HEK293 (cell line): ENCODE data around the gene SELENOP.

Experiments
- CTCF ChIA-PET: fragments of 350-600 bp; formaldehyde crosslinking; extraction: SDS; loops from one replicate; lab custom pipeline; 2021; ENCODE audit warnings: antibody characterized with exemption; lab: Yijun Ruan, JAX
- POLR2A ChIA-PET: fragments of 300-600 bp; formaldehyde crosslinking; extraction: SDS; loops from one replicate; lab custom pipeline; 2020; ENCODE audit warnings: antibody characterized with exemption, inconsistent platforms; lab: Yijun Ruan, JAX
- H3K27ac ChIP-seq: fragments of 200-500 bp; sonication (Bioruptor generic); 2 replicates; pipeline ENCODE4 v1.5.1; 2014; ENCODE audit warnings: low read depth, low read length, control low read depth, inconsistent platforms; ENCODE audit errors: extremely low read depth
- H3K36me3 ChIP-seq, 2 experiments: fragments of 200-500 bp in 1 of 2; sonication (Bioruptor generic) in 1 of 2; 1 replicate in 1 of 2; 2 replicates in 1 of 2; pipeline ENCODE4 v1.5.1; 2014 to 2017; ENCODE audit warnings: inconsistent platforms in 2 of 2, low read length in 2 of 2; ENCODE audit not compliant: control insufficient read depth in 2 of 2, insufficient read depth in 1 of 2
- H3K4me1 ChIP-seq: fragments of 200-500 bp; sonication (Bioruptor generic); 2 replicates; pipeline ENCODE4 v1.5.1; 2014; ENCODE audit warnings: mild to moderate bottlenecking, low read length, inconsistent platforms; ENCODE audit not compliant: control insufficient read depth, insufficient read depth
- H3K4me3 ChIP-seq: 2 replicates; pipeline ENCODE4 v1.5.1; 2011; ENCODE audit warnings: low read depth, mild to moderate bottlenecking, control low read depth, low read length, moderate library complexity
- H3K9me3 ChIP-seq: fragments of 200-500 bp; sonication (Bioruptor generic); 2 replicates; pipeline ENCODE4 v1.5.1; 2014; ENCODE audit warnings: low read depth, low read length, inconsistent platforms; ENCODE audit not compliant: control insufficient read depth, insufficient read depth
- FEZF1 ChIP-seq: fragments of 450-650 bp; formaldehyde crosslinking; IDR thresholded peaks from 2 replicates; pipeline ENCODE4 v1.5.1; 2016; ENCODE audit warnings: missing biosample characterization, missing genetic modification characterization
- HIC1 ChIP-seq: fragments of 450-650 bp; formaldehyde crosslinking; IDR thresholded peaks from 2 replicates; pipeline ENCODE4 v1.5.1; 2016; ENCODE audit warnings: missing biosample characterization, missing genetic modification characterization
- MEIS1 ChIP-seq: sonication (generic); formaldehyde crosslinking; IDR thresholded peaks from 2 replicates; pipeline ENCODE4 v1.8.1; 2022; ENCODE audit warnings: missing genetic modification reagents, mild to moderate bottlenecking, borderline replicate concordance
- OVOL3 ChIP-seq: fragments of 450-650 bp; formaldehyde crosslinking; IDR thresholded peaks from 2 replicates; pipeline ENCODE4 v1.5.1; 2016; ENCODE audit warnings: missing biosample characterization, missing genetic modification characterization
- PATZ1 ChIP-seq: fragments of 450-650 bp; formaldehyde crosslinking; IDR thresholded peaks from 2 replicates; pipeline ENCODE4 v1.5.1; 2016; ENCODE audit warnings: missing biosample characterization, missing genetic modification characterization
- WT1 ChIP-seq: fragments of 450-650 bp; formaldehyde crosslinking; IDR thresholded peaks from 2 replicates; pipeline ENCODE4 v1.5.1; 2016; ENCODE audit warnings: missing biosample characterization, missing genetic modification characterization
- ZNF138 ChIP-seq: fragments of 450-650 bp; formaldehyde crosslinking; IDR thresholded peaks from 2 replicates; pipeline ENCODE4 v1.5.1; 2016; ENCODE audit warnings: missing biosample characterization, missing genetic modification characterization, borderline replicate concordance
- ZNF211 ChIP-seq: fragments of 450-650 bp; formaldehyde crosslinking; IDR thresholded peaks from 2 replicates; pipeline ENCODE4 v1.5.1; 2016; ENCODE audit warnings: low read depth, missing biosample characterization, missing genetic modification characterization
- ZNF214 ChIP-seq: fragments of 450-650 bp; formaldehyde crosslinking; IDR thresholded peaks from 2 replicates; pipeline ENCODE4 v1.5.1; 2017; ENCODE audit warnings: missing biosample characterization, mild to moderate bottlenecking, missing genetic modification characterization, borderline replicate concordance
- ZNF221 ChIP-seq: fragments of 450-650 bp; formaldehyde crosslinking; IDR thresholded peaks from 2 replicates; pipeline ENCODE4 v1.5.1; 2017; ENCODE audit warnings: missing biosample characterization, missing genetic modification characterization, borderline replicate concordance
- ZNF324 ChIP-seq: fragments of 450-650 bp; formaldehyde crosslinking; IDR thresholded peaks from 2 replicates; pipeline ENCODE4 v1.5.1; 2016; ENCODE audit warnings: missing biosample characterization, missing genetic modification characterization
- ZNF426 ChIP-seq: fragments of 450-650 bp; formaldehyde crosslinking; IDR thresholded peaks from 2 replicates; pipeline ENCODE4 v1.5.1; 2017; ENCODE audit warnings: missing biosample characterization, missing genetic modification characterization, mild to moderate bottlenecking, inconsistent platforms, moderate library complexity
- ZNF433 ChIP-seq: fragments of 450-650 bp; formaldehyde crosslinking; IDR thresholded peaks from 2 replicates; pipeline ENCODE4 v1.5.1; 2016; ENCODE audit warnings: missing biosample characterization, missing genetic modification characterization, low read depth
- ZNF501 ChIP-seq: fragments of 450-650 bp; formaldehyde crosslinking; IDR thresholded peaks from 2 replicates; pipeline ENCODE4 v1.5.1; 2016; ENCODE audit warnings: missing biosample characterization, missing genetic modification characterization
- ZNF548 ChIP-seq: fragments of 450-650 bp; formaldehyde crosslinking; IDR thresholded peaks from 2 replicates; pipeline ENCODE4 v1.5.1; 2016; ENCODE audit warnings: missing biosample characterization, missing genetic modification characterization
- ZNF558 ChIP-seq: fragments of 450-650 bp; formaldehyde crosslinking; IDR thresholded peaks from 2 replicates; pipeline ENCODE4 v1.5.1; 2016; ENCODE audit warnings: missing biosample characterization, missing genetic modification characterization
- ZNF704 ChIP-seq: fragments of 450-650 bp; formaldehyde crosslinking; IDR thresholded peaks from 2 replicates; pipeline ENCODE4 v1.5.1; 2016; ENCODE audit warnings: missing biosample characterization, missing genetic modification characterization
- ZNF768 ChIP-seq: fragments of 450-650 bp; formaldehyde crosslinking; IDR thresholded peaks from 2 replicates; pipeline ENCODE4 v1.5.1; 2018; ENCODE audit warnings: missing biosample characterization, mild to moderate bottlenecking, missing genetic modification characterization
- ZNF843 ChIP-seq: fragments of 450-650 bp; formaldehyde crosslinking; IDR thresholded peaks from 2 replicates; pipeline ENCODE4 v1.5.1; 2016; ENCODE audit warnings: missing biosample characterization, missing genetic modification characterization
- ZSCAN30 ChIP-seq: fragments of 450-650 bp; IDR thresholded peaks from 2 replicates; pipeline ENCODE4 v1.5.1; 2018; ENCODE audit warnings: missing biosample characterization, mild to moderate bottlenecking, missing genetic modification characterization, moderate library complexity
- TF ChIP-seq, protein P1 (sequence below): fragments of 450-650 bp; formaldehyde crosslinking; conservative IDR thresholded peaks from 2 replicates; pipeline ENCODE4 v1.5.1; 2016; ENCODE audit warnings: low read depth, missing biosample characterization, missing genetic modification characterization
- TF ChIP-seq, protein P2 (sequence below): fragments of 450-650 bp; formaldehyde crosslinking; IDR thresholded peaks from 2 replicates; pipeline ENCODE4 v1.5.1; 2016; ENCODE audit warnings: missing biosample characterization, missing genetic modification characterization

The SELENOP gene

GRCh38 chr5:42858687-42859086 is 47.0 kb upstream of the SELENOP start:
- Histone ChIP-seq H3K4me1 (peaks cover 15% of the 10 kb centered on the region), H3K36me3 (no peaks in the 10 kb centered on the region), H3K4me3 (no peak overlapping the region), H3K9me3 (no peaks in the 10 kb centered on the region), H3K27ac (no peak overlapping the region)
- ChIA-PET CTCF (no interaction called here), POLR2A (no interaction called here)
- TF ChIP-seq ZNF548 (tag by site-specific recombination), result no peak
- no peak for TF ChIP-seq PATZ1 (tag by site-specific recombination)
- no peak for TF ChIP-seq ZNF501 (tag by site-specific recombination)
- no peak for TF ChIP-seq ZNF426
- no peak for TF ChIP-seq ZNF221 (tag by site-specific recombination)
- TF ChIP-seq ZNF704 (tag by site-specific recombination), result no peak
- no peak for TF ChIP-seq ZNF433 (tag by site-specific recombination)
- TF ChIP-seq MEIS1 (CRISPR knock-in tag), result no peak
- TF ChIP-seq ZNF214, result no peak
- no peak for TF ChIP-seq ZNF324 (tag by site-specific recombination)
- TF ChIP-seq HIC1 (tag by site-specific recombination), result no peak
- no peak for TF ChIP-seq FEZF1
- TF ChIP-seq OVOL3 (tag by site-specific recombination), result no peak

DNA sequence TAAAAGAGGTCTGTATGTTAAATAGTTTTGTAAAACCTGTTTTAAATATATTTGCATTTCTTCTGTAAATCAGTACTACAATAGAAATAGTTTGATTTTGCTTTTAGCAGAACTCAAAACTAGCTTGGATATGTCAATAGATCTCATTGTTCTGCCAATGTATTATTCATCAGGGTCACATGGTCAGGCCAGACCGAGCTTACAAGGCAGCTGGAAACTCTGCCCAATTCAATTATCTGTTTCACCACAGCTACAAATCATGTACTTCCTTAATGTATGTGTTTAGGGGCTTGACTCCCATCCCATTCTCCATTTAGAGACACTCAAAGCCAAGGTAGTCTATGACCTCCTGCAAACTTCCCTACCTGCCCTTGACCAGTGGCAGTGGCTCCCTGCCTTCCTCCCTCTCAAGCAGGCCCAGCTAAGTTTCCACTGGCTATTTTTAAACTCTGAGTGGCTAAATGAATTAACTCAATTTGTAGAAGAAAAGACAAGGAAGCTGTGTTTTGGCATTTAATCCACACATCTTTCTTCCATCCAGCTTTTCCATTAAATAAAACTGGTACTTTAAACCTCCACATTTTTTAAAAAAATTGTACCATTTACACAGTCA is 46.4 kb upstream of the SELENOP start:
- POLR2A ChIA-PET, result no interaction called here
- no peak overlapping the region for H3K27ac ChIP-seq

DNA sequence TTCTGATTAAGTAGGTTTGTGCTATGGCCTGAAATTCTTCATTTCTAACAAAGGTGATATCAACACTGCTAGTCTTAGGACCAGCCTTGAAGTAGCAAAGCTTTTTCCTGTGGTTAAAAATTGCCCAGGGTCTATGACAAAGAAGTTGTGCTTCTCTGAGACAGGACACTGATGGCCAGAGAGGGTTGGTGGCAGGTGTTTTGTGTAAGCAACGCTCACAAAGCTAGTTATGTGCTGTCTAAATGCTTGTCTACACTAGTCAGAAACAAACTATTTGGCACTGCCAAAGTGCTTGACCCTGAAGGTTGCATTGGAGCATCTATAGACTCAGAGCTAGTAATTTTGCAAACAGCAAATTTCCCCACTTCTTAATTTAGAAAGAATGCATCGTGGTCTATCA is 44.1 kb upstream of the SELENOP start:
- Histone ChIP-seq H3K36me3 (no peaks in the 10 kb centered on the region), H3K4me3 (no peak overlapping the region), H3K27ac (no peak overlapping the region), H3K4me1 (peaks cover 24% of the 10 kb centered on the region), H3K9me3 (no peaks in the 10 kb centered on the region)
- ChIA-PET CTCF (interaction anchor here (0.6 to 2.0 kb wide), 2 partner anchors 15 to 53 kb away, joined by 3 to 5 read pairs; no protein-coding TSS in a partner anchor), POLR2A (no interaction called here)
- TF ChIP-seq ZNF558 (tag by site-specific recombination), result no peak
- TF ChIP-seq ZNF211 (tag by site-specific recombination), result no peak
- TF ChIP-seq, protein P1, sequence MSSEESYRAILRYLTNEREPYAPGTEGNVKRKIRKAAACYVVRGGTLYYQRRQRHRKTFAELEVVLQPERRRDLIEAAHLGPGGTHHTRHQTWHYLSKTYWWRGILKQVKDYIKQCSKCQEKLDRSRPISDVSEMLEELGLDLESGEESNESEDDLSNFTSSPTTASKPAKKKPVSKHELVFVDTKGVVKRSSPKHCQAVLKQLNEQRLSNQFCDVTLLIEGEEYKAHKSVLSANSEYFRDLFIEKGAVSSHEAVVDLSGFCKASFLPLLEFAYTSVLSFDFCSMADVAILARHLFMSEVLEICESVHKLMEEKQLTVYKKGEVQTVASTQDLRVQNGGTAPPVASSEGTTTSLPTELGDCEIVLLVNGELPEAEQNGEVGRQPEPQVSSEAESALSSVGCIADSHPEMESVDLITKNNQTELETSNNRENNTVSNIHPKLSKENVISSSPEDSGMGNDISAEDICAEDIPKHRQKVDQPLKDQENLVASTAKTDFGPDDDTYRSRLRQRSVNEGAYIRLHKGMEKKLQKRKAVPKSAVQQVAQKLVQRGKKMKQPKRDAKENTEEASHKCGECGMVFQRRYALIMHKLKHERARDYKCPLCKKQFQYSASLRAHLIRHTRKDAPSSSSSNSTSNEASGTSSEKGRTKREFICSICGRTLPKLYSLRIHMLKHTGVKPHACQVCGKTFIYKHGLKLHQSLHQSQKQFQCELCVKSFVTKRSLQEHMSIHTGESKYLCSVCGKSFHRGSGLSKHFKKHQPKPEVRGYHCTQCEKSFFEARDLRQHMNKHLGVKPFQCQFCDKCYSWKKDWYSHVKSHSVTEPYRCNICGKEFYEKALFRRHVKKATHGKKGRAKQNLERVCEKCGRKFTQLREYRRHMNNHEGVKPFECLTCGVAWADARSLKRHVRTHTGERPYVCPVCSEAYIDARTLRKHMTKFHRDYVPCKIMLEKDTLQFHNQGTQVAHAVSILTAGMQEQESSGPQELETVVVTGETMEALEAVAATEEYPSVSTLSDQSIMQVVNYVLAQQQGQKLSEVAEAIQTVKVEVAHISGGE (tag by site-specific recombination), result no peak
- TF ChIP-seq ZNF843 (tag by site-specific recombination), result no peak
- no peak for TF ChIP-seq ZSCAN30 (tag by site-specific recombination)
- TF ChIP-seq, protein P2, sequence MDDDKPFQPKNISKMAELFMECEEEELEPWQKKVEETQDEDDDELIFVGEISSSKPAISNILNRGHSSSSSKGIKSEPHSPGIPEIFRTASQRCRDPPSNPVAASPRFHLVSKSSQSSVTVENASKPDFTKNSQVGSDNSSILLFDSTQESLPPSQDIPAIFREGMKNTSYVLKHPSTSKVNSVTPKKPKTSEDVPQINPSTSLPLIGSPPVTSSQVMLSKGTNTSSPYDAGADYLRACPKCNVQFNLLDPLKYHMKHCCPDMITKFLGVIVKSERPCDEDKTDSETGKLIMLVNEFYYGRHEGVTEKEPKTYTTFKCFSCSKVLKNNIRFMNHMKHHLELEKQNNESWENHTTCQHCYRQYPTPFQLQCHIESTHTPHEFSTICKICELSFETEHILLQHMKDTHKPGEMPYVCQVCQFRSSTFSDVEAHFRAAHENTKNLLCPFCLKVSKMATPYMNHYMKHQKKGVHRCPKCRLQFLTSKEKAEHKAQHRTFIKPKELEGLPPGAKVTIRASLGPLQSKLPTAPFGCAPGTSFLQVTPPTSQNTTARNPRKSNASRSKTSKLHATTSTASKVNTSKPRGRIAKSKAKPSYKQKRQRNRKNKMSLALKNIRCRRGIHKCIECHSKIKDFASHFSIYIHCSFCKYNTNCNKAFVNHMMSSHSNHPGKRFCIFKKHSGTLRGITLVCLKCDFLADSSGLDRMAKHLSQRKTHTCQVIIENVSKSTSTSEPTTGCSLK (tag by site-specific recombination), result no peak
- no peak for TF ChIP-seq ZNF768 (tag by site-specific recombination)

More for the DNA sequence above, 46.4 kb upstream of the SELENOP start:
- Histone ChIP-seq H3K36me3 (no peaks in the 10 kb centered on the region), H3K9me3 (no peaks in the 10 kb centered on the region), H3K4me3 (no peak overlapping the region), H3K4me1 (peaks cover 20% of the 10 kb centered on the region)
- CTCF ChIA-PET, result interaction anchor here (0.6 to 0.7 kb wide), 2 partner anchors 29 to 144 kb away, joined by 3 read pairs; no protein-coding TSS in a partner anchor
- TF ChIP-seq ZNF138 (tag by site-specific recombination) (no peak), WT1 (tag by site-specific recombination) (no peak)
